A673 (cell line): ENCODE data around the gene NDUFS7.

Source experiments
- EZH2 ChIP-seq: fragments of 200-600 bp; sonication (generic); IDR thresholded peaks from 2 replicates; pipeline ENCODE4 v1.6.1; 2017; ENCODE audit warnings: borderline replicate concordance, low read depth, mild to moderate bottlenecking, mixed read lengths, antibody characterized with exemption, low read length; ENCODE audit not compliant: poor library complexity, severe bottlenecking
- TF ChIP-seq, protein P1 (sequence below): fragments of 300-800, 200-600 bp; sonication (generic); conservative IDR thresholded peaks from 2 replicates; pipeline ENCODE4 v1.5.1; 2017; ENCODE audit warnings: low read depth, mild to moderate bottlenecking, antibody characterized with exemption, low read length, moderate library complexity, mixed read lengths

DNA sequence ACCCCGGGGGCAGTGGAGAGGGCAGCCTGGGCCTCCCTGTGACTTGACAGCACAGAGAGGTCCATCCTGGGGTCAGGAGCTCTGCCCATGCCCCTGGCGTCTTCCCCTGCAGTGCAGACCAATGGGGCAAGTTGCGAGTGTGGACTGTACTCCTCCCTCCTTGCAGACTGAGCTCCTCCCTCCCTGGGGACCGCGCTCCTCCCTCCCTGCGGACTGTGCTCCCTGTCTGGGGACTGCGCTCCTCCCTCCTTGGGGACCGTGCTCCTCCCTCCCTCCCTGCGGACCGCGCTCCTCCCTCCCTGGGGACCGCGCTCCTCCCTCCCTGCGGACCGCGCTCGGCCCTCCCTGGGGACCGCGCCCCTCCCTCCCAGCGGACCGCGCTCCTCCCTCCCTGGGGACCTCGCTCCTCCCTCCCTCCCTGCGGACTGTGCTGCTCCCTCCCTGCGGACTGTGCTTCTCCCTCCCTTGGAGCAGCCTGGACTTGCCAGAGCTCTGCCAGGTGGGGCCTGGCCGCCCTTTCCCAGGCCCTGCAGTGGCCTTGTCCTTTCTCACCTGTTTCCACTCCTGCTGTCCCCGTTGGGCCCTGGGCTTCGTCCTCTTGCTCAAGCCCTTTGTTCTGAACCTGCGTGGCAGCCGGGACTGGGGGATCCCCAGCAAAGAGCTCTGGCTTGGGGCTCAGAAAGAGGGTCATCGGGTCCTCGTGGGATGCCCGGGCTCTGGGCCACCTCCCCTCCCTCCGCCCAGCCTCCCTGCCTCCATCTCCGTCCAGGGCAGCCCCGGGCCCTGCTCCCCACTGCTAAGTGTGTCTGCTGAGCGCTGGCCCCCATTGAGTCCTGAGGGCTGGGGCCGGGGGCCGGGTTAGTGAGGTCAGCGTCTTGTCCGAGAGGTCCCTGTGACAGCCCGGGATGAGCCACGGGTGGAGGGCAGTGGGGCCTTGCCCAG, 10.8 kb downstream of the NDUFS7 start:
- TF ChIP-seq, protein P1, sequence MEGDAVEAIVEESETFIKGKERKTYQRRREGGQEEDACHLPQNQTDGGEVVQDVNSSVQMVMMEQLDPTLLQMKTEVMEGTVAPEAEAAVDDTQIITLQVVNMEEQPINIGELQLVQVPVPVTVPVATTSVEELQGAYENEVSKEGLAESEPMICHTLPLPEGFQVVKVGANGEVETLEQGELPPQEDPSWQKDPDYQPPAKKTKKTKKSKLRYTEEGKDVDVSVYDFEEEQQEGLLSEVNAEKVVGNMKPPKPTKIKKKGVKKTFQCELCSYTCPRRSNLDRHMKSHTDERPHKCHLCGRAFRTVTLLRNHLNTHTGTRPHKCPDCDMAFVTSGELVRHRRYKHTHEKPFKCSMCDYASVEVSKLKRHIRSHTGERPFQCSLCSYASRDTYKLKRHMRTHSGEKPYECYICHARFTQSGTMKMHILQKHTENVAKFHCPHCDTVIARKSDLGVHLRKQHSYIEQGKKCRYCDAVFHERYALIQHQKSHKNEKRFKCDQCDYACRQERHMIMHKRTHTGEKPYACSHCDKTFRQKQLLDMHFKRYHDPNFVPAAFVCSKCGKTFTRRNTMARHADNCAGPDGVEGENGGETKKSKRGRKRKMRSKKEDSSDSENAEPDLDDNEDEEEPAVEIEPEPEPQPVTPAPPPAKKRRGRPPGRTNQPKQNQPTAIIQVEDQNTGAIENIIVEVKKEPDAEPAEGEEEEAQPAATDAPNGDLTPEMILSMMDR: no peak
- TF ChIP-seq EZH2: no peak
